Cardiac fibroblast (primary cell): ENCODE data around the gene IDI1.

Experiments
- DNase-seq, 2 donors: peaks; one replicate each; pipeline versions ENCODE4 v3.0.0 to v3.0.0-alpha.2; 2010; ENCODE audit warnings: low read depth in 2 of 2
- H3K4me3 ChIP-seq, 2 donors: replicated peaks in 1 of 2; 1 replicate in 1 of 2; 2 replicates in 1 of 2; pipeline ENCODE4 v1.5.1; 2011; ENCODE audit warnings: low read depth in 2 of 2, low read length in 2 of 2, mild to moderate bottlenecking in 2 of 2, moderate library complexity in 1 of 2
- CTCF ChIP-seq: IDR thresholded peaks from one replicate; pipeline ENCODE4 v1.5.1; 2011; ENCODE audit warnings: low read depth, mild to moderate bottlenecking, low read length, inconsistent platforms

IDI1 gene

GRCh38 chr10:1048732-1049424 is at the start of gene IDI1:
Gene IDI1, minus strand, starts transcription at chr10:1049119. Its CDS starts 116 bp downstream, at chr10:1049003.
- no peak for TF ChIP-seq CTCF
- peak within 1 kb of the TSS; percentile 76 to 81 for H3K4me3 ChIP-seq
- DNase-seq: peak; percentile 99 to 100

DNA sequence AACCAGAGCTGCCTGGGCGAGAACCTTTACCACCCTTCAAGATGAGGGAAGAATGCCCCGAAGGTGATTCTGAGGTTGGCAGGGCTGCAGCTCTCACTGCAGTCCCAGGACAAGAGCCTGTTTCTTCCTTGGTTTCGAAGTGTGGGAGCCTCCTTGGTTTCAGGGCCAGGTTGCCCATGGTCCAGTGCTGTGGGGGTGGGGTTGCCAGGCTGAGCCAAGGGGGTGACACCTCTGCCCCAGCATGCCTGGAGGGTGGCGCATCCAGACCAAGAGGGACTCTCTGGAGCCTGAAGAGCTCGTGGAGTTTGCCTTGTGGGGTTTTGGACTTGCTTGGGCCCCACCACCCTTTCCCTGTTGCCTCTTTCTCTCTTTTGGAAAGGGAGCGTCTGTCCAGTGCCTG is 48.5 kb upstream of the IDI1 start:
- no peak for TF ChIP-seq CTCF
- H3K4me3 ChIP-seq: no peak overlapping the region
- no peak for DNase-seq

DNA sequence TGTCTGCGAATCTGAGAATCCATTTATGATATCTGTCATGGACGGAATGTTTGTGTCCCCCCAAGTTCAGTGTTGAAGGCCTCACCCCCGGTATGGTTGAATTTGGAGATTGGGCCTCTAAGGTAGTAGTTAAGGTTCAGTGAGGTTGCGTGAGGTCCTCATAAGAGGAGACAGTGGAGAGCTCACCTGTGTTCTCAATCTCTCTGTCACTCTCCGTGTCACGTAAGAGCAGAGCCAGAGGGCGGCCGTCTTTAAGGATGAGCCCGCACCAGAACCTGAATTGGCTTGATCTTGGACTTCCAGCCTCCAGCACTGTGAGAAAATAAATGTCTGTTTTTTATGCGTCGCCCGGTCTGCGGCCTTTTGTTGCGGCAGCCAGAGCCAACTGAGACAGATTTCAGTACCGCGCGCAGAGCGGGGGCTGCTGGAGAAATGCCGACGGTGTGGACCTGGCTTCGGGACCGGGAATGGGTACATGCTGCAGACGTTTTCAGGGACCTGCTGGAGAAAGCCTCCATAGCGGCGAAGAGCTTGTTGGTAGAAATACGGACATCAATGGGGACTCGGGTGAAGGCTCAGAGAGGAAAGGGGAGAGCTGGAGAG is 47.5 kb upstream of the IDI1 start:
- H3K4me3 ChIP-seq: no peak overlapping the region
- DNase-seq: no peak
- no peak for TF ChIP-seq CTCF

DNA sequence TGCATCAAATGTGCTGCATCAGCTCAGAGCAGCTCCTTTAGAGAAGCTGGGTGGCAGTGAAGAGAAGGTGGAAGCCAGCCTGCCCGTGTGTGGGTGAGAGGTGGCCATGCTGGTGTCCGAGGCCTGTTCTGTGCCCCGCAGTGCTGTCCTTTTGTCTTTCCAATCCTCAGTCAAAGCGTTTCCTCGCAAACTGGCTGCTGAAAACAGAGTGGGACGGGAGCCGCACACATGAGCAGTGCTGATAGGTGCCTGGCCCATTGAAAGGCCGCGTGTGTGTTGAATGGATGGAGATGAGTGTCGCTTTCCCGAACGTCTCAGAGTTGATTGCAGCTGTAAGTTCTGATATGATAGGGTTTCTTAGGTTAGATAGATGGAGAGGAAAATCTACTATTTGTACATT is 46.6 kb upstream of the IDI1 start:
- TF ChIP-seq CTCF: no peak
- no peak for DNase-seq
- H3K4me3 ChIP-seq: no peak overlapping the region

DNA sequence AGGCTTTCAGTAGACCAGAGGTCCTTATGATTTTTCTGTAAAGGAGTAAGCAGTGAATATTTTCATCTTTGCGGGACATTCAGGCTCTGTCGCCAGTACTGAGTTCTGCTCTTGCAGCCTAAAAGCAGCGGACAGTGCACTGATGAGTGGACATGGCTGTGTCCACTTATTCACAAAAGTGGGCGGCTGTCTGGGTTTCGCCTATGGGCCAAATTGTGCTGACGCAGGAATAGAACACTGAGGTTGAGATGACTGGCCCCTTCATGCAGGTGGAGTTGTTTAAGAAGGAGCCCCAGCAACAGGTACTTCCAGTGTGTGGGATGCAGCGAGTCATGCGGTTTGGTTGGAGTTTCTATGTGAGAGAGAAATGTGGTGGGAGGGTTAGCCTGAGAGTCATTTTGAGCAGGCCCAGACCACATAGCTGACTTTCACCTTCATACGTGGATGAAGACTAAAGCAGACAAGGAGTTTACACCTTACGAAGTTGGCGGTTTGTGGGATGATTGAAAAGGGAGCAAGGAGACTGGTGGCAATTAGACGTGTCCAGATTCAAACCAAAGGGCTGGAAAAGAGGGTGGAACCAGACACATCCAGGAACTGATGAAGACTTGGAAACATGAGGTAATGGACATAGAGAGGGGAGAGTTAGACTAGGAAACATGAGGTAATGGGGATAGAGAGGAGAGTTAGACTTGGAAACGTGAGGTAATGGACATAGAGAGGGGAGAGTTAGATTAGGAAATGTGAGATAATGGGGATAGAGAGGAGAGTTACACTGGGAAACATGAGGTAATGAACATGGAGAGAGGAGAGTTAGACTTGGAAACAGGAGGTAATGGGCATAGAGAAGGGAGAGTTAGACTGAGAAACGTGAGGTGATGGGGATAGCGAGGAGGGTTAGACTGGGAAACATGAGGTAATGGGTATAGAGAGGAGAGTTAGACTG is 45.5 kb upstream of the IDI1 start:
- DNase-seq: no peak
- no peak for TF ChIP-seq CTCF

GRCh38 chr10:1093696-1094095 is 44.8 kb upstream of the IDI1 start:
- DNase-seq: no peak
- no peak for TF ChIP-seq CTCF
- no peak overlapping the region for H3K4me3 ChIP-seq

More for the DNA sequence above, 45.5 kb upstream of the IDI1 start:
- H3K4me3 ChIP-seq: no peak overlapping the region
